Loucy (cell line): Measurements from ENCODE around the gene SECTM1.

ENCODE experiments used
- H2AFZ ChIP-seq: fragments of 200-600 bp; sonication (generic); 2 replicates; pipeline ENCODE4 v1.6.0; 2016; ENCODE audit warnings: antibody characterized with exemption, mild to moderate bottlenecking, low read length, moderate library complexity
- H3F3A ChIP-seq: fragments of 200-600 bp; 2 replicates; pipeline ENCODE4 v1.6.0; 2016; ENCODE audit warnings: antibody characterized with exemption, low read depth, mild to moderate bottlenecking
- H3K27me3 ChIP-seq: fragments of 200-600 bp; sonication (generic); 2 replicates; pipeline ENCODE4 v1.6.1; 2014; ENCODE audit warnings: low read length, mild to moderate bottlenecking; ENCODE audit not compliant: insufficient read depth, poor library complexity, severe bottlenecking
- H3K36me3 ChIP-seq: fragments of 200-600 bp; sonication (generic); 2 replicates; pipeline ENCODE4 v1.6.1; 2016; ENCODE audit warnings: low read length; ENCODE audit not compliant: insufficient read depth
- H3K4me1 ChIP-seq: fragments of 200-600 bp; sonication (generic); 2 replicates; pipeline ENCODE4 v1.5.1; 2014; ENCODE audit warnings: low read length, mild to moderate bottlenecking; ENCODE audit not compliant: insufficient read depth, poor library complexity, severe bottlenecking
- H3K4me2 ChIP-seq: fragments of 200-600 bp; sonication (generic); 2 replicates; pipeline ENCODE4 v1.6.0; 2014; ENCODE audit warnings: antibody characterized with exemption, low read length, low read depth, mild to moderate bottlenecking; ENCODE audit not compliant: poor library complexity, severe bottlenecking
- H3K4me3 ChIP-seq: fragments of 200-600 bp; sonication (generic); 2 replicates; pipeline ENCODE4 v1.5.1; 2014; ENCODE audit warnings: low read length, mild to moderate bottlenecking, mixed read lengths; ENCODE audit not compliant: poor library complexity, severe bottlenecking
- H3K79me2 ChIP-seq: fragments of 200-600 bp; sonication (generic); 2 replicates; pipeline ENCODE4 v1.6.1; 2014; ENCODE audit warnings: low read length; ENCODE audit not compliant: insufficient read depth
- H3K9ac ChIP-seq: fragments of 200-600 bp; sonication (generic); 2 replicates; pipeline ENCODE4 v1.6.0; 2014; ENCODE audit warnings: mild to moderate bottlenecking, low read depth, low read length, moderate library complexity; ENCODE audit not compliant: poor library complexity, severe bottlenecking
- H3K9me2 ChIP-seq: fragments of 200-600 bp; sonication (generic); replicated peaks from 2 replicates; pipeline ENCODE4 v1.6.1; 2016; ENCODE audit warnings: low read depth, low read length, mixed read lengths
- H3K9me3 ChIP-seq: fragments of 200-600 bp; sonication (generic); 2 replicates; pipeline ENCODE4 v1.6.1; 2014; ENCODE audit warnings: mild to moderate bottlenecking, antibody characterized with exemption, low read length, low read depth; ENCODE audit not compliant: insufficient read depth
- H4K20me1 ChIP-seq: fragments of 200-600 bp; sonication (generic); 2 replicates; pipeline ENCODE4 v1.6.0; 2014; ENCODE audit warnings: antibody characterized with exemption, low read length, mild to moderate bottlenecking; ENCODE audit not compliant: insufficient read depth, poor library complexity, severe bottlenecking
- CTCF ChIP-seq: fragments of 200-600 bp; sonication (generic); conservative IDR thresholded peaks from 2 replicates; pipeline ENCODE4 v1.5.1; 2014; ENCODE audit warnings: mild to moderate bottlenecking, antibody characterized with exemption, low read length
- EZH2phosphoT487 ChIP-seq: fragments of 200-600 bp; IDR thresholded peaks from 2 replicates; pipeline ENCODE4 v1.6.1; 2018; ENCODE audit warnings: antibody characterized with exemption, mild to moderate bottlenecking, moderate library complexity, borderline replicate concordance

Gene SECTM1

GRCh38 chr17:82376042-82376730 is 42.6 kb upstream of the SECTM1 start:
- no peaks in the 10 kb centered on the region for H4K20me1 ChIP-seq
- no peak overlapping the region for H3K4me2 ChIP-seq
- no peaks in the 10 kb centered on the region for H3K36me3 ChIP-seq
- no peaks in the 10 kb centered on the region for H3K27me3 ChIP-seq
- no peak overlapping the region for H2AFZ ChIP-seq
- H3K9ac ChIP-seq: no peak overlapping the region
- TF ChIP-seq CTCF (no peak), EZH2phosphoT487 (no peak)
- H3F3A ChIP-seq: no peaks in the 10 kb centered on the region
- no peaks in the 10 kb centered on the region for H3K9me3 ChIP-seq
- H3K4me1 ChIP-seq: no peaks in the 10 kb centered on the region
- no peaks in the 10 kb centered on the region for H3K9me2 ChIP-seq
- H3K79me2 ChIP-seq: no peaks in the 10 kb centered on the region
- H3K4me3 ChIP-seq: no peak overlapping the region

GRCh38 chr17:82375359-82376041 is 41.9 kb upstream of the SECTM1 start:
- Histone ChIP-seq H3K9ac (no peak overlapping the region), H4K20me1 (no peaks in the 10 kb centered on the region), H3K27me3 (no peaks in the 10 kb centered on the region), H3K4me3 (no peak overlapping the region), H3K9me3 (no peaks in the 10 kb centered on the region), H3F3A (no peaks in the 10 kb centered on the region), H3K36me3 (no peaks in the 10 kb centered on the region), H3K79me2 (no peaks in the 10 kb centered on the region), H3K4me2 (no peak overlapping the region), H2AFZ (no peak overlapping the region), H3K9me2 (no peaks in the 10 kb centered on the region), H3K4me1 (no peaks in the 10 kb centered on the region)
- TF ChIP-seq EZH2phosphoT487 (no peak), CTCF (no peak)

GRCh38 chr17:82374626-82375331 is 41.2 kb upstream of the SECTM1 start:
- Histone ChIP-seq H3K4me3 (no peak overlapping the region), H3F3A (peaks cover under 1% of the 10 kb centered on the region), H3K4me2 (no peak overlapping the region), H3K9ac (no peak overlapping the region), H4K20me1 (no peaks in the 10 kb centered on the region), H2AFZ (no peak overlapping the region), H3K79me2 (no peaks in the 10 kb centered on the region), H3K36me3 (no peaks in the 10 kb centered on the region), H3K9me2 (no peaks in the 10 kb centered on the region), H3K4me1 (no peaks in the 10 kb centered on the region), H3K27me3 (no peaks in the 10 kb centered on the region), H3K9me3 (no peaks in the 10 kb centered on the region)
- TF ChIP-seq CTCF (no peak), EZH2phosphoT487 (no peak)
